DOHH2 (cell line): ENCODE data around the gene TMEM50B.
"Not testable (repeated sequence)": the region's sequence is repeated elsewhere in the genome, so short reads cannot be mapped to it uniquely, and the experiment has no call there.

Source experiments
- H3F3A ChIP-seq: fragments of 200-600 bp; sonication (generic), shearing (Covaris generic); 2 replicates; pipeline ENCODE4 v1.6.0; 2016; ENCODE audit warnings: antibody characterized with exemption, mild to moderate bottlenecking; ENCODE audit not compliant: control insufficient read depth, insufficient read depth
- H3K27ac ChIP-seq: fragments of 200-600 bp; sonication (generic); 2 replicates; pipeline ENCODE4 v1.5.1; 2014; ENCODE audit warnings: low read depth, mild to moderate bottlenecking, low read length, moderate library complexity
- H3K27me3 ChIP-seq: fragments of 200-600 bp; sonication (generic); 2 replicates; pipeline ENCODE4 v1.6.1; 2014; ENCODE audit warnings: mild to moderate bottlenecking, low read length, mixed read lengths; ENCODE audit not compliant: control insufficient read depth
- H3K36me3 ChIP-seq: fragments of 200-600 bp; sonication (generic); 2 replicates; pipeline ENCODE4 v1.6.1; 2014; ENCODE audit warnings: mild to moderate bottlenecking, low read length, moderate library complexity, mixed read lengths; ENCODE audit not compliant: control insufficient read depth
- H3K4me1 ChIP-seq: fragments of 200-600 bp; sonication (generic); 2 replicates; pipeline ENCODE4 v1.6.1; 2014; ENCODE audit warnings: mild to moderate bottlenecking, low read length, mixed read lengths; ENCODE audit not compliant: control insufficient read depth
- H3K4me2 ChIP-seq: fragments of 200-600 bp; sonication (generic); 2 replicates; pipeline ENCODE4 v1.6.0; 2014; ENCODE audit warnings: mild to moderate bottlenecking, low read length, moderate library complexity
- H3K4me3 ChIP-seq: fragments of 200-600 bp; sonication (generic); 2 replicates; pipeline ENCODE4 v1.5.1; 2014; ENCODE audit warnings: mild to moderate bottlenecking, low read length, mixed read lengths
- H3K79me2 ChIP-seq: fragments of 200-600 bp; sonication (generic); 2 replicates; pipeline ENCODE4 v1.6.1; 2014; ENCODE audit warnings: mild to moderate bottlenecking, low read length, mixed read lengths; ENCODE audit not compliant: control insufficient read depth
- H3K9me2 ChIP-seq: fragments of 200-600 bp; sonication (generic); replicated peaks from 2 replicates; pipeline ENCODE4 v1.6.1; 2014; ENCODE audit warnings: mild to moderate bottlenecking, low read length, mixed read lengths; ENCODE audit not compliant: control insufficient read depth
- H3K9me3 ChIP-seq: fragments of 200-600 bp; sonication (generic); 2 replicates; pipeline ENCODE4 v1.6.1; 2014; ENCODE audit warnings: antibody characterized with exemption, low read length, mixed read lengths; ENCODE audit not compliant: control insufficient read depth, insufficient read depth
- H4K20me1 ChIP-seq: fragments of 200-600 bp; sonication (generic); 2 replicates; pipeline ENCODE4 v1.6.0; 2014; ENCODE audit warnings: low read depth, mild to moderate bottlenecking, antibody characterized with exemption, low read length, moderate library complexity; ENCODE audit not compliant: control insufficient read depth, insufficient read depth
- CTCF ChIP-seq: fragments of 200-600 bp; sonication (generic); IDR thresholded peaks from one replicate; pipeline ENCODE4 v1.5.1; 2014; ENCODE audit warnings: antibody characterized with exemption, mild to moderate bottlenecking, low read depth, low read length; ENCODE audit not compliant: poor library complexity, severe bottlenecking
- EZH2phosphoT487 ChIP-seq: fragments of 200-600 bp; sonication (generic); IDR thresholded peaks from 2 replicates; pipeline ENCODE4 v1.6.1; 2017; ENCODE audit warnings: borderline replicate concordance, mild to moderate bottlenecking, antibody characterized with exemption, low read length, moderate library complexity, mixed read lengths

TMEM50B gene

GRCh38 chr21:33473344-33473743, 6.4 kb downstream of the TMEM50B start:
- Histone ChIP-seq H3K4me3 (no peak overlapping the region), H3K4me2 (no peak overlapping the region), H3K9me3 (no peaks in the 10 kb centered on the region), H3K36me3 (peaks cover 2% of the 10 kb centered on the region; the same call in 1 of the 2 replicates), H3K27ac (no peak overlapping the region), H3K9me2 (no peaks in the 10 kb centered on the region), H3K79me2 (peaks cover 63% of the 10 kb centered on the region), H3K27me3 (no peaks in the 10 kb centered on the region), H3K4me1 (peaks cover 3% of the 10 kb centered on the region), H3F3A (no peaks in the 10 kb centered on the region), H4K20me1 (no peaks in the 10 kb centered on the region)
- no peak for TF ChIP-seq CTCF
- no peak for TF ChIP-seq EZH2phosphoT487

GRCh38 chr21:33470701-33471100, 9.1 kb downstream of the TMEM50B start:
- peaks cover 45% of the 10 kb centered on the region for H3K79me2 ChIP-seq
- H3K4me3 ChIP-seq: no peak overlapping the region
- no peaks in the 10 kb centered on the region for H3K9me2 ChIP-seq
- H3F3A ChIP-seq: peaks cover 6% of the 10 kb centered on the region
- H3K9me3 ChIP-seq: no peaks in the 10 kb centered on the region
- peaks cover 4% of the 10 kb centered on the region; the same call in 1 of the 2 replicates for H3K36me3 ChIP-seq
- H3K27ac ChIP-seq: no peak overlapping the region
- H3K4me1 ChIP-seq: peaks cover 4% of the 10 kb centered on the region
- H4K20me1 ChIP-seq: no peaks in the 10 kb centered on the region
- H3K4me2 ChIP-seq: no peak overlapping the region
- TF ChIP-seq CTCF (no peak), EZH2phosphoT487 (no peak)
- no peaks in the 10 kb centered on the region for H3K27me3 ChIP-seq

- H3K36me3 ChIP-seq: peaks cover 11% of the 10 kb centered on the region
- H3K9me2 ChIP-seq, H4K20me1 ChIP-seq, H3K27me3 ChIP-seq, H3K4me2 ChIP-seq, H3K4me3 ChIP-seq, H3K9me3 ChIP-seq, H3K4me1 ChIP-seq, H3F3A ChIP-seq, H3K27ac ChIP-seq: not testable (repeated sequence)
- H3K79me2 ChIP-seq: peaks cover 32% of the 10 kb centered on the region
Measured at GRCh38 chr21:33469183-33469582, 10.6 kb downstream of the TMEM50B start.

- no peak for TF ChIP-seq CTCF
- no peak for TF ChIP-seq EZH2phosphoT487
- H3K4me2 ChIP-seq: no peak overlapping the region
- peaks cover 7% of the 10 kb centered on the region for H3K4me1 ChIP-seq
Measured at GRCh38 chr21:33461538-33462250, 18.1 kb downstream of the TMEM50B start.

More at GRCh38 chr21:33461538-33462250, 18.1 kb downstream of the TMEM50B start:
- Histone ChIP-seq H4K20me1 (no peaks in the 10 kb centered on the region), H3K36me3 (peaks cover 26% of the 10 kb centered on the region), H3K9me2 (no peaks in the 10 kb centered on the region), H3K27ac (no peak overlapping the region), H3K27me3 (no peaks in the 10 kb centered on the region), H3K79me2 (no peaks in the 10 kb centered on the region), H3F3A (peaks cover 14% of the 10 kb centered on the region), H3K4me3 (no peak overlapping the region), H3K9me3 (no peaks in the 10 kb centered on the region)
